Measurements from ENCODE around the gene C11orf86.

C11orf86 gene

GRCh38 chr11:67010296-67010905, 35.3 kb downstream of the C11orf86 start:
- Histone ChIP-seq H3K79me2 (no peaks in the 10 kb centered on the region), H3K4me3 (ENCODE audit: low read depth, low read length) (no peak overlapping the region), H3K9ac (no peak overlapping the region), H3K27me3 (ENCODE audit: control insufficient read depth, insufficient read depth, low read length) (no peaks in the 10 kb centered on the region), H3K9me3 (ENCODE audit: control insufficient read depth, low read length) (no peaks in the 10 kb centered on the region), H2AFZ (no peak overlapping the region), H3K36me3 (ENCODE audit: control insufficient read depth, insufficient read depth, low read length) (no peaks in the 10 kb centered on the region), H3K27ac (no peak overlapping the region), H3K4me2 (ENCODE audit: low read length) (no peak overlapping the region), H3K4me1 (peaks cover 6% of the 10 kb centered on the region)
- TF ChIP-seq CTCF (IDR thresholded peaks at IDR 0.05): no peak

- Histone ChIP-seq H2AFZ (no peak overlapping the region), H3K36me3 (ENCODE audit: control insufficient read depth, insufficient read depth, low read length) (no peaks in the 10 kb centered on the region), H3K9ac (no peak overlapping the region), H3K4me3 (ENCODE audit: low read depth, low read length) (no peak overlapping the region), H3K27ac (no peak overlapping the region), H3K9me3 (ENCODE audit: control insufficient read depth, low read length) (no peaks in the 10 kb centered on the region), H3K79me2 (no peaks in the 10 kb centered on the region), H3K4me1 (no peaks in the 10 kb centered on the region), H3K27me3 (ENCODE audit: control insufficient read depth, insufficient read depth, low read length) (no peaks in the 10 kb centered on the region), H3K4me2 (ENCODE audit: low read length) (no peak overlapping the region)
- TF ChIP-seq CTCF (IDR thresholded peaks at IDR 0.05): no peak
These were observed 38.5 kb downstream of the C11orf86 start for GRCh38 chr11:67013511-67014045.

GRCh38 chr11:67014343-67014742, 39.2 kb downstream of the C11orf86 start:
- Histone ChIP-seq H3K27me3 (ENCODE audit: control insufficient read depth, insufficient read depth, low read length) (no peaks in the 10 kb centered on the region), H3K4me3 (ENCODE audit: low read depth, low read length) (no peak overlapping the region), H3K36me3 (ENCODE audit: control insufficient read depth, insufficient read depth, low read length) (no peaks in the 10 kb centered on the region), H3K79me2 (no peaks in the 10 kb centered on the region), H3K4me1 (no peaks in the 10 kb centered on the region), H2AFZ (no peak overlapping the region), H3K9me3 (ENCODE audit: control insufficient read depth, low read length) (no peaks in the 10 kb centered on the region), H3K27ac (no peak overlapping the region), H3K4me2 (ENCODE audit: low read length) (no peak overlapping the region), H3K9ac (no peak overlapping the region)
- TF ChIP-seq CTCF (IDR thresholded peaks at IDR 0.05): no peak

- Histone ChIP-seq H3K36me3 (ENCODE audit: control insufficient read depth, insufficient read depth, low read length) (no peaks in the 10 kb centered on the region), H3K27ac (no peak overlapping the region), H3K79me2 (no peaks in the 10 kb centered on the region), H3K9ac (no peak overlapping the region), H2AFZ (no peak overlapping the region), H3K9me3 (ENCODE audit: control insufficient read depth, low read length) (no peaks in the 10 kb centered on the region), H3K4me3 (ENCODE audit: low read depth, low read length) (no peak overlapping the region), H3K4me1 (no peaks in the 10 kb centered on the region), H3K27me3 (ENCODE audit: control insufficient read depth, insufficient read depth, low read length) (no peaks in the 10 kb centered on the region), H3K4me2 (ENCODE audit: low read length) (no peak overlapping the region)
- no peak for TF ChIP-seq CTCF (IDR thresholded peaks at IDR 0.05)
These were observed 39.9 kb downstream of the C11orf86 start for GRCh38 chr11:67015048-67015447.

- Histone ChIP-seq H2AFZ (no peak overlapping the region), H3K79me2 (no peaks in the 10 kb centered on the region), H3K4me3 (ENCODE audit: low read depth, low read length) (no peak overlapping the region), H3K9me3 (ENCODE audit: control insufficient read depth, low read length) (no peaks in the 10 kb centered on the region), H3K4me1 (no peaks in the 10 kb centered on the region), H3K9ac (no peak overlapping the region), H3K36me3 (ENCODE audit: control insufficient read depth, insufficient read depth, low read length) (no peaks in the 10 kb centered on the region), H3K4me2 (ENCODE audit: low read length) (no peak overlapping the region), H3K27ac (no peak overlapping the region), H3K27me3 (ENCODE audit: control insufficient read depth, insufficient read depth, low read length) (no peaks in the 10 kb centered on the region)
- TF ChIP-seq CTCF (IDR thresholded peaks at IDR 0.05): no peak
These were observed 41.4 kb downstream of the C11orf86 start for GRCh38 chr11:67016550-67016949.

All from parathyroid adenoma (tissue), 2 donors.